Activated T-cell treated with anti-CD3 and anti-CD28 coated beads, Interleukin-2, amount 50 U/mL, for 48 hours (primary cell): Measurements from ENCODE around the gene FAM193A.
"Not testable (repeated sequence)": the region's sequence is repeated elsewhere in the genome, so short reads cannot be mapped to it uniquely, and the experiment has no call there.

ENCODE experiments used
- DNase-seq, 2 experiments: peaks; one replicate each; pipeline ENCODE4 v3.0.0-alpha.2; 2020

Gene FAM193A

GRCh38 chr4:2652415-2653160 is 116.1 kb downstream of the FAM193A start:
- peak in 1 of 2 experiments; percentile 16 for DNase-seq

DNA sequence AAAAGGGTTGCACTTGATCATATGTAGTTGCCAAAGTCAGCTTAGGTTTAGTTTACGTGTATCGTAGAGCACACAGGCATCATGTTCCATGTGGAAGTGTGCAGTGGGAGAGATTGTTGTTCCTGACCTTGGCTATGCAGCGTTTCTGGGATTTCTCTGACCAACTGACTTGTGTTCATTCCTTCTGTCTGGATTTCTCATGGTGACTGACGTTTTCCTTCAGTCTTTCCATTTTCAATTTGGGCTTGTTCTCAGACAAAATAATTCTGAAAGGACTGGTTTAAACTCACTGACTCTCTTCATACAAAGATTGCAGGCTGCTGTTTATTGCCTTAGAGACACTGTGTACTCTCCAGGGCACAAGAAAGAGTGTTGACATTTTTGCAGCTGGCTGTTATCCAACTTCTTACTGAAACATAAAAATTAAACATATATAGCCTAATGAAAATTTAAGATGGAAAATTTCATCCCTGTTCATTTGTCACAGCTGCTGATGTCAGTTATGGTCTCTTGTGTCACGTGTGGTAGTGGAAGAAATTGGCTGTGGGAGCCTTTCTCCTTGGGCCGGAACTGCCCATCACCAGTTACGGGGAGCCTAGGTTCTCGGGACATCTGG is 124.3 kb downstream of the FAM193A start:
- no peak for DNase-seq

DNA sequence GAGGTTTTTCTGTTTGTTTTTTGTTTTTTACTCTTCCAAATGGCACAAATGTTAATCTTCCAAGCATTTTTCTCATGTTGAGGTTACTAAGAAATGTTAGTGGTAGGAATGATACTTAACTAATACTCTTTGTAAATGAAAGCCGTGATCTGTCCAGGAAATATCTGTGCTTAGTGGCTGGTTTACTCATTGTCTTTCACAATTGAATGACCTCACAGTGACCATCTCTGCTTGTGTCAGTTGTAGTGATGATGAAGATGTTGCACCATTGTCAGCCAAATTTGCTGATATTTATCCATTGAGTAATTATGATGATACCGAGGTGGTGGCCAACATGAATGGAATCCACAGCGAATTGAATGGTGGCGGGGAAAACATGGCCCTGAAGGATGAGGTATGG is 126.2 kb downstream of the FAM193A start:
- DNase-seq = no peak

DNA sequence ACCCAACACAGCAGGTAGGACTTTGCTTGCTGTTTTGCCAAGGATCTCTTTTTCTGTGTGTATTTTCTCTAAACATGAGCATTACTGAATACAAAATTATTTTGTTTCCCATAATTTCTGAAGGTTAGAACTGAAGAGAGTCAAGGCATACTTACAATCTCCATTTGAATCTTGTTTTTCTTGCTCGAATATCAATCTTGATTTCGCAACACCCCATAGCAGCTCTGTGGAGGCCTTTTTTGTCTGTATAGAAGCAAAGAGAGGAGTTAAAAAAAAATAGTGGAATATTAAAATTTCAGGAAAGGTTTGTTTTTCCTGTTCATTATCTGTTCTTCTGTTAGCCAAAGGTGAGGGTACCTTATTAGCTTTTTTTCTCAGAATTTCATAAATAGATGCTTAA is 126.8 kb downstream of the FAM193A start:
- no peak for DNase-seq

DNA sequence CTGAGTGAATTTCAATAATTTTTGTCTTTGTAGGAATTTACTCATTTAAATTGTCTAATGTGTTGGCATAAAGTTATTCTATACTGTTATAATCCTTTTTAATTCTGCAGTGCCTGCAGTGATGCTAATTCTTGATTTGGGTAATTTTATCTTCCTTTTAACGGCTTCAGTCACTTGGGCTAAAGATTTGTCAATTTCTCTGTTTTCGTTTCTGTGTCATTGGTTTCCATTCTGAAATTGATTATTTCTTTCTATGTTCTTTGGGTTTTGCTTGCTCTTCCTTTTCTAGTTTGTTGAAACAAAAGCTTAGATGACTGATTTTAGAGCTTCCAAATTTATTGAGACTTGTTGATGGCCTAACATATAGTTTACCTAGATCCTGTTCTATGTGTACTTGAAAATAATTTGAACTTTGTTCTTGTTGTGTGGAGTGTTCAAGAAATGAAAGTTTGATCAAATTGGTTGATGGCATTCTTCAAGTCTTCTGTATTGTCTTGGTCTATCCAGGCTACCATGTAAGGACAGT is 130.3 kb downstream of the FAM193A start:
- no peak for DNase-seq

GRCh38 chr4:2667428-2667827 is 131.0 kb downstream of the FAM193A start:
- DNase-seq = no peak

DNA sequence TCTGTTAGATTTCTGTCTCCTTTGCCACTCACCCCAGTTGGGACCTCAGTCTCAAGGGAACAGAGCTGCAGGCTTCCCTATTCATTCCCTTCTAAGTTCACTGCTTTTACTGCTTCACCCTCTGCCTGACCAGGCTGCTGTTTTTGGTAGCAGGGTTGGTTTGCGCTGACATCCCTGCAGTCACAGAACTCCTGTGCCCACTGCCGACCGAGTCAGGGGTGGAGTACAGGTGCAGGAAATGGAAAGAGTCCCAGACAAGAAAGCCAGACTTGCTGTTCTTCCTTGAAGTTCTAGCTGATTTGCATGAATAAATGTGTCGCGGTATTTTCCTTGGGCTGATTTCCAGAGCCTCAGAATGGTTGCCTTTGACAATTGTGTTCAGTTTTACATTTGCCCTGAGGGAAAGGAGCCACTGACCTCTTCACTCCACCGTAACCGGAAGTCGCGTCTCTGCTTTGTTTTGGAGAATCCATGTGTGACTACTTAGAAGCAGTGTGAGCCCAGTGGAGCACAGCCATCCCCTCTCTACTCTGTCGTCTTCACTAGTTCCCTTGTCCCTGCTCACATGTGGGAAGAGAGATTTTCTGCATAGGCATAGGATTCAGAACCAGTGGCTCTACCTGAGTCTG is 134.9 kb downstream of the FAM193A start:
- DNase-seq = no peak

- no peak for DNase-seq
These were observed 135.6 kb downstream of the FAM193A start for GRCh38 chr4:2672082-2672481.

DNA sequence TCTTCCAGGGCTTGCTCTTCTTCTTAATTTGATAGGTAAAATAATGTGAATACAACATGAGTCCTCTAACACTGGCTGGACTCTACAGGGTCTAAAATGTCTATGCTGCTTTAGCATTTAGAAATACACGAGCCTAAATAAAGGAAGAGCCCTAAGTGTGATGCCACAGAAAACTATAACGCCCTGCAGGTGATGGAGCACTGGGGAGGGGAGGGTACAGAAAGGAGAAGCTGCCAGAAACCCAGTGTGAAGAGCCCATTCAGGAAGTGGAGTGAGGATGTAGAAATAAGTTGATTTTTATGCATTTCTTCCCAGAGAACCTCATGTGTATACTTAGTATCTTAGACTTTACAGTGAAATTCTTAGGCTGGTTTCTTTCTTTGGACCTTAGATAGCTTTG is 136.3 kb downstream of the FAM193A start:
- DNase-seq = no peak

- no peak for DNase-seq
These were observed 136.7 kb downstream of the FAM193A start for GRCh38 chr4:2673157-2673556.

- not testable (repeated sequence) for DNase-seq
These were observed 143.3 kb downstream of the FAM193A start for GRCh38 chr4:2679762-2680161.

- DNase-seq = no peak
These were observed 148.0 kb downstream of the FAM193A start for GRCh38 chr4:2684486-2684885.

DNA sequence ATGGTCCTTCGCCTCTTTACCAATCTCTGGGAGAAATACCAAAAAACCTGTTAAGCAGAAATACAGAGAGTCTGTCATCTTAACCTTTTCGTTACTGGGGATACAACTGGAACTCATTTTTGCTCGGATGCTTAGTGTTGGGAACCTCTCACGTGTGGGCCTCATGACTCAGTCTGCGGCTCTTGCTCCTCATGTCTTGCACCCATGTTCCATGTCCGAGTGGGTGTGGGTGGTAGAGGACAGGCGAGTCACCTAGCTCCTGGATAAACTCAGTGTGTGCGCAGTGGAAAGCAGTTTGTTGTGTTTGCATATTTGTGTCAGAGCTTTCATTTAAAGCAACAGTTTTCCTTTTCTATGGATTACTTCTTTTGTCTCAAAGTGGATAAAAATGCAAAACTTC is 149.1 kb downstream of the FAM193A start:
- no peak for DNase-seq

DNA sequence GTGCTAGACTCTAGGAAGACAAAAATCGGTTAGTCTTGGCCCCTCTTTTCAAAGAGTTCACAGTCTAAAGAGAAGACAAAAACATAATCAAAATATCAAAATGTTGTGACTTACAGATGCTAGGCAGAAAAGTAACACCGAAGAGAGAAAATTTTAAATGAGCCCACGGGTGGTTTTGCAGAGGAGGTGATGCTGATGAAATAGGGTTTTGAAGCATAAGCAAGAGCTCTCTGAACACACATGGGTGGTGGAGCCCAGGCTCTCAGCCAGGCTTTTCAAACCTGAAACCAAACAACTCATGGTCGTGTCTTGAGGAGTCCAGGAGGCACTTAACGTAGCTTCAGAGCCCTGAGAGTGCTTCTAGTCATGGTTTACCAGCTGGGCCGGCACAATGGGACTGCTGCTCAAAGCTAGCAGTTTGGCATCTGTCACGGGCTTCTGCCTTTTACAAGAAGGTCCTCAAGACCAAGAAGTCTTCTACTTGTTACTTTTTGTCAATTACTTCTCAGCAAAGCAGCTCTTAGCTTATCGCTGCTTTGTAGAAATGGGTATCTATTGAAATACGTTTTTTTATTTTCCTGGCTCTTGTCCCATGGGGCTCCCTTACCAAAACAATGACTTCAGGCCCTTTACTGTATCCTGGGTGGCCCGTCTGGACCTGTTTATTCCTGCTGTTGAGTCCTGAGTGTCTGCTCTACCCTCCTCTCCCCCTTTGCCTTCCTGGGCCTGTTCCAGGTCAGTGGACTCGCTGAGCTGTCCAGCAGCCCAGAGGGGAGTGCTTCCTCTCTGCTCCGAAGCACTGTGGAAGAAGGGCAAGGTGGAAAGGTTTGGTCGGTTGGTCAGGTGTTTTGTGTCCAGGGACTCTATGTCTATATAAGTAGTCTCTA is 150.2 kb downstream of the FAM193A start:
- no peak for DNase-seq

DNA sequence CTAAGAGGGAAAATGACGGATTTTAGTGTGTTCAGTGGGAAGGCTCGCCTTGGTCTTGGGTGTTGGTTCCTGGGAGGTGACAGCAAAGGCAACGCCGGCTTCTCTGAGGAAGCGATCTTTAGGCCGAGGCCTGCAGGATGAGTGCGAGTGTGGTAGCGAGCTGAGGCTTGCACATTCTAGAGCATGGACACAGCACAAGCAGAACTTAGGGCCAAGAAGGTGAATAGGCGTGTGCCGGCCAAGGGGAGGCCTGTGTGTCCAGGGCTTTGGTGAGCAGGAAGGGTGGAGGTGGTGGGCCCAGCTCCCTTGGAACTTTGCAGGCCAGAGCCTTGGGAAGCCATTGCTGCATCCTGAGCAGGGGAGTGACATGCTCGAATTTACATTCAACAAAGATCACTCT is 151.8 kb downstream of the FAM193A start:
- DNase-seq = no peak

DNA sequence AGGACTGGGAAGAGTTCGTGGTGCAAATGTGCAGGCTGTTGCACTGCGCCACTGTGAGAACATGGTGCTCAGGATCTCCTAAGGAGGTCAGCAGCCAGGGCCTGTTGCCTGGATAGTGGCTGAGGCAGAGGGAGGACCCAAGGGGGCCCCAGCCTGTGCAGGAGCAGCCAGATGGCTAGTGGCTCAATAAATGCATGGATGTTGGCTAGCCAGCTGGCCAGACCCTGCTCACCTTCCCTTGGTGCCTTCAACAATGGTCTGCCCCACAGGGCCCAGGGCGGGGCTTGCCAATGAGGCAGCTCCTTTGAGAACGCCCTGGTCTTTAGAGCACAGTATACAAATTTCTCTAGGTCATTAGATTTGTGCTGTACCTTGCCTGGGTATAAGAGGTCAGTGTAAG is 152.2 kb downstream of the FAM193A start:
- no peak for DNase-seq

DNA sequence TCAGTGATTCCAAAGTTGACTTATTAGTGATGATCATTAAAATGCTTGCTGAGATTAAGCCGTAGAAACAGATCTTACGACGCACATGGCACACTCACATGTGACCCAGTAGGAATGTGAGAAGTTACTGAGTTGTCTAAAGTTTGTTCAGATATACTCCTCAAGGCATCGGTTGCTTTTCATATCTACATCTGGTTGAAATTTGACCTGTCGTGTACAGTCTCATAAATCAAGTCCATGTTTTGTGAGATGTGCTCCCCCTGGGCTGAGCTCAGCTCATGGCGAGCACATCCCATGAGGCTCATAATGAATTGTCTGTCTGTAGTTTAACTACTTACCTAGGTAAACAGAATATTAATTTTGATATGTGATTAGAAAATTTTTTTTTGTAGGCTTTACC is 152.7 kb downstream of the FAM193A start:
- no peak for DNase-seq

GRCh38 chr4:2689825-2690700 is 153.6 kb downstream of the FAM193A start:
- DNase-seq = peak; percentile 64 to 70

DNA sequence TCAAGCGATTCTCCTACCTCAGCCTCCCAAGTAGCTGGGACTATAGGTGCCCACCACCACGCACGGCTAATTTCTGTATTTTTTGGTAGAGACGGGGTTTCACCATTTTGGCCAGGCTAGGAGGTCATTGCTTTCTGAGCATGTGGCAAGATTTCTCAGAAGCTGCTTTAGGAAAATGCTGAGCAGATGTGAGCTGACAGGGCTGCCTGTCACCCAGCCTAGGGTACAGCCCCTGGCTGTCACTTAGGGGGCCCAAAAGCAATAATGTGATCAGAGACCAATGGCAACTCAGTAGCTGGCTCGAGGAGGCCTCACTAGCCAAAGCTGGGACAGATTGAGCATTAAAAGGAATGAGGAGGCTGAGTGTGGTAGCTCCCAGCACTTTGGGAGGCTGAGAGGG is 154.9 kb downstream of the FAM193A start:
- no peak for DNase-seq

DNA sequence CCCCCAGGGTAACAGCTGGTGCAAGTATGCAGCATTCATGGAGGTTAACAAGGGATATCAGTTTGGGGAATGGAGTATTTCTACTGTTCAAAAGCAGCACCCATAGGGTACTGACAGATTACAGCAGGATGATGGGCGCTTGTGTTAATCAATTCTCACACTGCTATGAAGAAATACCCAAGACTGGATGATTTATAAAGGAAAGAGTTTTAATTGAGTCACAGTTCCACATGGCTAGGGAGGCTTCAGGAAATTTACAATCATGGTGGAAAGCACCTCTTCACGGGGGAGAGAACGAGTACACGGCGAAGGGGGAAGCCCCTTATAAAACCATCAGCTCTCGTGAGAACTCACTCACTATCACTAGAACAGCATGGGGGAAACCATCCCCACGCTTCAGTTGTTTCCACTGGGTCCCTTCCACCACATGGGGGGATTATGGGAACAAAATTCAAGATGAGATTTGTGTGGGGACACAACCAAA is 155.5 kb downstream of the FAM193A start:
- peak; percentile 53 to 55 for DNase-seq

DNA sequence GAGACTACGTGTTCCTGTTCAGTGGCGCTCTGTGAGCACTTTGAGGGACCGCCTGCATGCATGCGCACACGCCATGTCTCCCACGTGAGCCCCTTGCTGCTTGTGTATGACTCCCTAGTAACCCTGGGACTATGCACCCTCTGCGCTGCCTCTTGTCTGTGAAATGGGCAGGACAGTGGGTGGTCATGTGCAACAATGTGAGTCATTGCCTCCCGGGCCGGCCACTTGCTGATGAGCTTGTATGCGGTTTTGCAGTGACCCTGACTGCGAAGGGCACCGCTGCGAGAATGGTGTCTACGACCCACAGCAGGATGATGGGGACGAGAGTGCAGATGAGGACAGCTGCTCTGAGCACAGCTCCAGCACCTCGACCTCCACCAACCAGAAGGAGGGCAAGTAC is 158.2 kb downstream of the FAM193A start:
- DNase-seq = no peak
